NCI-H774 (cell line): Measurements from ENCODE around the gene UGGT2.
A peak's percentile ranks its signal among the peaks of the same experiment; 100 is the strongest.

Experiments used
- DNase-seq: peaks from one replicate; lab custom pipeline; 2025; lab: John Stamatoyannopoulos, UW

Gene UGGT2, protein sequence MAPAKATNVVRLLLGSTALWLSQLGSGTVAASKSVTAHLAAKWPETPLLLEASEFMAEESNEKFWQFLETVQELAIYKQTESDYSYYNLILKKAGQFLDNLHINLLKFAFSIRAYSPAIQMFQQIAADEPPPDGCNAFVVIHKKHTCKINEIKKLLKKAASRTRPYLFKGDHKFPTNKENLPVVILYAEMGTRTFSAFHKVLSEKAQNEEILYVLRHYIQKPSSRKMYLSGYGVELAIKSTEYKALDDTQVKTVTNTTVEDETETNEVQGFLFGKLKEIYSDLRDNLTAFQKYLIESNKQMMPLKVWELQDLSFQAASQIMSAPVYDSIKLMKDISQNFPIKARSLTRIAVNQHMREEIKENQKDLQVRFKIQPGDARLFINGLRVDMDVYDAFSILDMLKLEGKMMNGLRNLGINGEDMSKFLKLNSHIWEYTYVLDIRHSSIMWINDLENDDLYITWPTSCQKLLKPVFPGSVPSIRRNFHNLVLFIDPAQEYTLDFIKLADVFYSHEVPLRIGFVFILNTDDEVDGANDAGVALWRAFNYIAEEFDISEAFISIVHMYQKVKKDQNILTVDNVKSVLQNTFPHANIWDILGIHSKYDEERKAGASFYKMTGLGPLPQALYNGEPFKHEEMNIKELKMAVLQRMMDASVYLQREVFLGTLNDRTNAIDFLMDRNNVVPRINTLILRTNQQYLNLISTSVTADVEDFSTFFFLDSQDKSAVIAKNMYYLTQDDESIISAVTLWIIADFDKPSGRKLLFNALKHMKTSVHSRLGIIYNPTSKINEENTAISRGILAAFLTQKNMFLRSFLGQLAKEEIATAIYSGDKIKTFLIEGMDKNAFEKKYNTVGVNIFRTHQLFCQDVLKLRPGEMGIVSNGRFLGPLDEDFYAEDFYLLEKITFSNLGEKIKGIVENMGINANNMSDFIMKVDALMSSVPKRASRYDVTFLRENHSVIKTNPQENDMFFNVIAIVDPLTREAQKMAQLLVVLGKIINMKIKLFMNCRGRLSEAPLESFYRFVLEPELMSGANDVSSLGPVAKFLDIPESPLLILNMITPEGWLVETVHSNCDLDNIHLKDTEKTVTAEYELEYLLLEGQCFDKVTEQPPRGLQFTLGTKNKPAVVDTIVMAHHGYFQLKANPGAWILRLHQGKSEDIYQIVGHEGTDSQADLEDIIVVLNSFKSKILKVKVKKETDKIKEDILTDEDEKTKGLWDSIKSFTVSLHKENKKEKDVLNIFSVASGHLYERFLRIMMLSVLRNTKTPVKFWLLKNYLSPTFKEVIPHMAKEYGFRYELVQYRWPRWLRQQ (N-terminal part only)

GRCh38 chr13:96053003-96053703 is at the start of gene UGGT2:
UGGT2 (minus strand) TSS chr13:96053401; CDS start chr13:96053312, 89 bp downstream.
- DNase-seq = peak; percentile 90

DNA sequence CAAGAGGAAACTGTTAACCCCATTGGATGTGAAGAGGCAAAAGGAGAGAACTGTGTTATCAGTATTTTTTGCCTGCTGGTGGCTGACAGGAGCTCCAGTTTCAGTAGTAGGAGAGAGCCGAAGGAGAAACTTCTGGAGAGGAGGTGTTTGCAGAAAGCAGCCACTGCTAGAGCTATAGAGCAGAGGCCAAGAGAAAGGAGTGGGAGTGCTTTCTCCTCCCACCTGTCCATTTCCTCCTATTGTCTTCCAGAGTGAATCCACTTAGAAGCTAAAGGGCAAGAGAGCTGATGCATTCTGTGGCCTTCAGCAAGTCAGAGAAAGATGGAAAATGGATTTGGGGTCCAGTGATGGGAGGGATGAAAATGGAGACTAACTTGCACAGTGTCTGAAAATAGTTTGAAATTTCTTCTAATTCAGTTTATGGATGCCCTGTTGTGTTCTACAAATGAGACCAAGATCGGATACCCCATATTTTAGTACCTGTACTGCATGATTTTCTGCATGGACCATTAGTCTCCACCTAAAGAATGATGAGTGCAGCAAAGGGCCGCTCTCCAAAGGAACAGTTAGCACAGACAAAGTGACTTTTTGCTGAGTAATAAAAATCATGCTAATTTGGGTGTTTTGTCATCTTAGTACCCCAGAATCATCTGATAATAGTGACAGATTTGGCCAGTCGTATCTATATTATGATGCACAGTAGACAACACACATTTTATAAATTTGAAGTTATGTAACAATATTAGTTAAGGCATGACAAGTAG is 47.4 kb upstream of the UGGT2 start:
- DNase-seq = no peak

DNA sequence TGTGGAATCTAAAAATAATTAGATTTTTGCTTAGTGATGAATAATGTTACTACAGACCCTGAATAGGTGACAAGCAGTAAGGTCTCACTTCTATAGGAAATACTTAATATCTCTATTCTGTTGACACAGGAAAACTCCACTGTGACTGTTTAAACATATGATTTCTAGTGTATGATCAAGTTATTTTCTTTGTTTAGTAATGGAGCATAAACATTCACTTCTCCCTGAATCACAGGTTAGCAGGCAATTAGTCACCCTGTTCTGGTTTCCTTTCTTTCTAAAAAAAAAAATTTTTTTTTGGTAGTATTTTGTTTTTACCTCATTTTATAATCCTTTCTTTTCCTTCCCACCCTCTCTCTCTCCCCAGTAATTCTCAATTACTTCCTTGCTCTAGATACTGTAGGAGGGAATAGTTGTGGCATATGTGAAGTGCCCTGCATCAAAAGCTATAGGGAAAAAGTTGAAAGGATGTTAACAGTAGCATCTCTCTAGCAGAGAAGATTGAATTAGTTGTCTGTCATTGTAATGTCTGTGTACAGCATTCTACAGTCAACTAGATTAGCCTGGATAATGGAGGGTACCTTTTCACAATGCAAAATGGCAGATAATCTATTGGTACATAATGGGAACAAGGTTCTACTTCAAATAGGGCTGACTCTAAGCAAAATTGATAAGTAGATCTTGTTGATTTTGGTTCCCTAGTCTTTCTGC is 40.2 kb upstream of the UGGT2 start:
- no peak for DNase-seq

DNA sequence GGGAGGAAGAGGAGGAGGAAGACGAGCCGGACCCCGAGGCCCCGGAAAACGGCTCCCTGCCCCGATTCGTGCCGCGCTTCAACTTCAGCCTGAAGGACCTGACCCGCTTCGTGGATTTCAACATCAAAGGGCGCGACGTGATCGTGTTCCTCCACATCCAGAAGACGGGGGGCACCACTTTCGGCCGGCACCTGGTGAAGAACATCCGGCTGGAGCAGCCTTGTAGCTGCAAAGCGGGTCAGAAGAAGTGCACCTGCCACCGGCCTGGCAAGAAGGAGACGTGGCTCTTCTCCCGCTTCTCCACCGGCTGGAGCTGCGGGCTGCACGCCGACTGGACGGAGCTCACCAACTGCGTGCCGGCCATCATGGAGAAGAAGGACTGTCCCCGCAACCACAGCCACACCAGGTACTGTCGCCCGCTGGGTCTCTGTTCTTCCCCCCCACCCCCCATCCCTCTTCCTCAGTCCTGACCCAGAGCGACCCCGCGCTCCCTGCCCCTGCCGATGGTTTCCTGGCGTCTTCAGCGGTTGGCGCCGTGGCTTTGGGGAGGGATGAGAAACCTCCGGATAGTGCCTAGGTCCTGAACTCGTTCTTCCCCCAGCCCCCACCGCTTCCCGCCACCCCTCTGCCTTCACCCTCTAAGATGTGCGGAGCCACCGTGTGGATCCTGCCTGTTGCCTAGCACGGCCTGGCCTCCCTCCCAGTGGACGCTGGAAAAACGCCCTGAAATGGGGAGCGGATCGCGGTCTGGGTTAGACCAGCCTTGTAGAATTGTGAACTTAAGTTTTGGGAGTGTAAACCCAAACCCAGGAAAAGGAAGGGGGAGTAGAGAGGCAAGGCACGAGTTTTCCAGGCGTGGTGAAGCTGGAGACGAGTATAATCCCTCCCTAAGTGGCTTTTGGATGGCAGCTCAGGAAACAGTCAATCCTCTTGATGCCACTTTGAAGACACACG is 38.2 kb upstream of the UGGT2 start:
- DNase-seq = no peak

GRCh38 chr13:96090240-96091101 is 37.3 kb upstream of the UGGT2 start:
- no peak for DNase-seq

DNA sequence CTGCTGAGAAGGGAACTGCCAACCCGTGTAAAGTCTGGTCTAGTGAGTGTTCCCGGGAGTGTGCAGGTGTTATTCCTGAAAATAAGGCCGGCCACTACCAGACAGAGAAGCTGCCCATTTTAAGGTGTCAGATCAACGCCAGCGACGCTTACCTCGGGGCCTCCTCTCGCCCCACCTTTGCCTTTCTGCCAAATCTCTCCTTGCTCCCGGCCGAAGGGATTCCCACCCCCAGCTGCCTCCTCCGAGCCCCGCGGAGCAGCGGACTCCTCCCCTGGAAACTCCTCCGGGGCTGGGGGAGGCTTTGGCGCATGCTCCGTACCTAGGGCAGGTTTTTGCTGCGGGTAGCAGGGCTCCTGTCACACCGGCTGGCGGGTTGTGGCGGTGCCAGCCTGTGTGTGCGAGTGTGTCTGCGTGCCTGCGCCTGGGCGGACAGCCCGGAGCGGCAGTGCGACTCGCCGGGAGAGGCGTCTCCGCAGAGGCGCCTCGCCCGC is 36.6 kb upstream of the UGGT2 start, which contains the start of gene HS6ST3:
HS6ST3 (plus strand) TSS at position 359 of the 491 bp plus-strand sequence.
- no peak for DNase-seq

DNA sequence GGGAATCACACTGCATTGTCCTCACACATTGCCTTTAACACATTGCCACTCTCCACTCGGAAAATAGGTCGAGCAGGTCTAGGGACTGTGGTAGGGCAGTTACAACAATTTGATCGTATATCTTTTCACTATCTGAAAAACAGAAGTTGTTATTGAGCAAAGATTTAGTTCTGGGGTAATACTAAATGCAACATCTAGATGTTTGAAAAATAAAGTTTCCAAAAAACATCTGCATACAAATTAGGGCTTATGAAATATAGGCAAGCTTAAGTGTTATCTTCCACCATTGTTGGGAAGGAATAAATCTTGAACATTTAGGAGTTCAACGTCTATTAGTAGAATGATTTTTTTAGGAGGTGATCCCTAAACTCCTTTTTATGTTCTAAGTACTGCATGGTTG is 35.9 kb upstream of the UGGT2 start:
- no peak for DNase-seq

- no peak for DNase-seq
These were observed 33.5 kb upstream of the UGGT2 start for GRCh38 chr13:96086736-96087135.

GRCh38 chr13:96082640-96083039 is 29.4 kb upstream of the UGGT2 start:
- DNase-seq = no peak

- DNase-seq = no peak
These were observed 28.7 kb upstream of the UGGT2 start for GRCh38 chr13:96081888-96082287.

GRCh38 chr13:96080676-96081075 is 27.5 kb upstream of the UGGT2 start:
- DNase-seq = no peak

DNA sequence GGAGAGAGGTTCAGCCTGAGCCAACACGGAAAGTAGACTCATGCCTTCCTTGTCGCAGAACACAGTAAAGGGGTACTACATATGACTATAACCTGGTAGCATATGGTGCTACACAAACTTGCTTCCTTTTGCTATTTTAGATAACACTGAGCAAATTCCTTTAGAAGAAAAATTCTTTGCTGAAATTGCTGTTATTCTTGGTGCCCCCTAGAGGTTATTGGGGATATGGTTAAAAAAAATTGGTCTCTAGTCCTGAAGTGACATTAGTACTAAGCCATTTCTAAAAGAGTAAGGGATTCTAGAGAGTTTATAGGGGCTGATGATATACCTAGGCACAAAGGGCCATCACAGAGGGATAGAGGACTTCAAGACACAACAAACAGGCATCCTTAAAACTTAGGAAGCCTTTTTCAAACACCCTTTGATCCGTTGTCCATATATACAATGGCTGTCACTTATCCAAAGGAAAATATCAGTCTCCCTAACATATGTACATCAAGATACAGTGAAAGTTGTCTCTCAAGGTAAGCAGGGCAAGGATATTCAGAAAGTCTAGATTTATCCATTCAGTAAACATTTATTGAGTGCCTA is 22.8 kb upstream of the UGGT2 start:
- DNase-seq = no peak

- no peak for DNase-seq
These were observed 19.2 kb upstream of the UGGT2 start for GRCh38 chr13:96072392-96072791.

- no peak for DNase-seq
These were observed 18.3 kb upstream of the UGGT2 start for GRCh38 chr13:96071504-96071903.

DNA sequence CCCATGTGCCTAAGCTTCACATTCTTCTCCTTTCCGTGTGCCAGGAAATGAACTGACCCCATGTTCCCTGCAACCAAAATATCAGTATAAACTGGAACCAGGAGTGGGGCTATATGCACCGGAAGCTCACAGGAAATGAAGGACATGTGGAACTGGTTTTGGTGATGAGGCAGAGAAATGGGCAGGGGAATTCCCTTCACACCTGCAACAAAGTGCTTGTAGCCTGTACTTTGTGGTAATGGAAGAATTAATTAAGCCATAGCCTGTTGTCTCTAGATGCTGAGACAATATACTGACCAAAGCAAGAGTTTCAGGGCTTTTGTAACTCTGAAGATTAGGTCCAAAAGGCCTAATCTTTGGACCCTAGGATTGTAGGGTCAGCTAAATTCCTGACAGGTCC is 15.5 kb upstream of the UGGT2 start:
- DNase-seq = no peak

GRCh38 chr13:96065849-96066248 is 12.6 kb upstream of the UGGT2 start:
- no peak for DNase-seq

- DNase-seq = peak; percentile 12
These were observed 572 bp downstream of the UGGT2 start for GRCh38 chr13:96052656-96053002.
